GM19035 (cell line): ENCODE data around the gene C4orf50.
"Not testable (repeated sequence)": the region's sequence is repeated elsewhere in the genome, so short reads cannot be mapped to it uniquely, and the experiment has no call there.

Experiments
- ATAC-seq: cut with Tn5 transposase; IDR thresholded peaks from one replicate; pipeline ENCODE4 v1.9.1; 2021; ENCODE audit not compliant: unreplicated experiment

C4orf50 gene

DNA sequence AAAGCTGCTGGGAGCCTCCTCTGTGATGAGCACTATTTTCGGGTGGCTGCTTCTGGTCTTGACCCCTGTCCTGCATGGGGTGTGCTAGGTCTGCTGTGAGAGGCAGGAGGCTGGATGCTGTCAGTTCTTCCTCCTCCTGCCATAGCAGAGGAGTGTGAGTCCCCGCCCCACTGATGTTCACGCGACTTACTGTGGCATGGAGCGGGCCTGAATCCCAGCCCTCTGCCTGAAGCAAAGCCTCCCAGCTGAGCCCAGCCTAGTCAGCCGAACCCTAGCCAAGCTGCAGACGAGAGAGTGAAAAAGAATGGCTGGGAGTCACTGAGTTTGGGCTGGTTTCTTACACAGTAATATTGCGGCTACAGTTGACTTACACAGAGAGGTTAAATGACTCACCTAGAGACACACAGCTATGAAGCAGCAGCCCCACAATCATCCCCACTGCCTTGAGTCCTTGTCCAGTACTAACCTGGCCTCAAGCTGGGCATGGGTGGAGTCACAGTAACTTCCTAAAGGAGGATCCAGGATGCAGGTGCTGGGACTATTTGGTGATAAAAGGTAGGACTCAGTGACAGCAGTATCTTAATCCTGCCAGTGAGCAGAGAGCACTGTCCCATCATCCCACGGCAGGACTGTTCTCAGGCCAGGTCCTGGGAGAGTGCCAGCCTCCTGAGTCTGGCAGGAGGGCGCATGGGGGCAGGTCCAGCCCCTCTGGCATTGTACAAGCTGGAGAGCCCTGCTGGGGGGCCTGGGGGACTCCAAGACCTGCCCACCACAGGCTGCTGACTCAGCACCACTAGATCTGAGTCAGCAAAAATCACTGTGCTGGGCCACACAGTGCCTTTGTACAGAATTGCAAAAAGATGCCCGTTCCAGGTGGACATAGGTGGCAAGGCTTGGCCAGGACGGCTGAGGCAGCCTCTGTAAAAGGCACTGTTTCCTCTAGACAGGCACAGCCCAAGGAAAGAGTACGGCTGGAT, 65.0 kb downstream of the C4orf50 start:
- no peak for ATAC-seq

DNA sequence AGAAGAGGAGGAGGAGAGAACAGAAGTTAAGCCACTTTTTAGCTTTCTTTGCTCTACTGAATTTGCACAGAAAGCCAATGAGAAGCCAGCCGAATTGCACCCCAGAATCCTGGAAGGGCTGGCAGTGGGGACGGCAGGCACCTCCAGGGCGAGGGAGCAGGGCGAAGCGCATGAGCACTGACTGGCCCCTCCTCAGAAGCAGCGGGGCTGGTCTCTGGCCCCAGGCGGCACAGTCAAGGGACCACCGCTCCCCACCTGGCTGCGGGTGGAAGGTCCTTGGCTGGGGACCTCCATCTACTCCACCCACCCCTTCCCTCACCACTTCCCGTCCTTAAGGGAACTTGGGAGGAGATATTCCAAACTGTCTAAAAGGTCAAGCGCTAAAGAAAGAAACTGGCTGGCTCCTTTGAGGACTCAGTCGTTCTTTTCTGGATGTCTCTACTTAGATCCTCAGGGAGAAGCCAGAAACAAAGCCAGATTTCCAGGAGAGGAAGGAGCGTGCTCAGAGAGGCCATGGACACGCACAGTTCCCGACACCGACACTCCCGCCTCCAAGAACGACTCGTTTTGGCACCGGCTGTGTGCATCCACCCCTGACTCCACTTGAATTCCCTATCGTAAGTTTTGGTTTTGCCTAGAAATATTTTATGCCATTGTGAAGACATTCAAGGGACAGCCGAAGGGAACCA, 65.8 kb downstream of the C4orf50 start:
- no peak for ATAC-seq

DNA sequence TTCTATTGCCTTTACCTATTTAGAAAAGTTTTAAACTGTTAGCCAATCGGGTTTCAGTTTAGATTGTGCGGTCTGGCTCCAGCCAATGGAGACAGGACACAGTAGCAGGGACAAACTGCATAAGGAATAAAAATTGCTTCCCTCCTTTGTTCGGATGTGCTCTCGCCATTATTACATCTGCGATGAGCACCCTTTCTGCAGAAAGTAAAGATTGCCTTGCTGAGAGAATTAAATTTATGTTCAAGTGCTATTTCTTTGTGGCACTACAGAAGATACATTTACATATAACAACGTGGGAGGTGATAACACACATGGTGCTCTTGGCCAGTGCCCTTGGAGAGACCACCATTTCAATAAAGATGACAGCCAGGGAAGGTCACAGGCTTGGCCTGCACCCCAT, 71.6 kb downstream of the C4orf50 start:
- ATAC-seq = not testable (repeated sequence)

DNA sequence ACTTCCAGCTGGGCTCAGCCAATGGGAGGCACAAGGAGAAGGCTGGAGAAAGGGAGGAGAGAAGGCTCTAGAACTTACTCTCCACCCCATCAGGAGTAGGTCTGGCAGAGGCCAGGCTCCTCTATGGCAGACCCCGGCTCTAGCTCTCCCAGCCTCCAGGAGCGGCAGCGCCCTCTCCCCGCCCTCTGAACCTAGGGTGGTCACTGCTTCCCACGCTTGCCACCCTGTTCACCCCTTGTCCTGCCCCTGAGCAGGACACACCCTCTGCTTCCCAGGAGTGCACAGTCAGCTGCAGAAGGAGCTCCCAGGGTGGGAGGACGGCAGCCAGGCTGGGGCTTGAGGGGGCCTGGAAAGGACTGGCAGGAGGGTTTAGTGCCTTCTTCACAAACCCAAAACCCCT, 72.3 kb downstream of the C4orf50 start:
- no peak for ATAC-seq

DNA sequence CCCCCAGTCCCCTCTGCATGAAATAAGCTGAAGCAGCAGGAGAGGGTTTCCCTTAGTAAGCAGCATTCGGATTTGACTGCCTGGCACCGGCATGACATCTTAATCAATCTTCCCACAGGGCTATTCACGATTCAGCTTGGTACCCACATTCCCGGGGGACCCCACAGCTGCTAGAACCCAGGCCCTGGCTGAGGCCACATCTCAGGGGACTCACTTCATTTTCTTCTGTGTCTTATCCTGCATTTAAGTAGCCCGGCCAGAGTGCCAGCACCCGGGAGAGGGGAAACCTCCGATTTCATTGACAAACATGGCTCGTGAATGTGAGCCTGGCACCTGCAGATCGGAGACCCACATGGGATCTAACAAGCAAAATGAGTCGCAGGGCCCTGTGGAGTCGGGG, 73.1 kb downstream of the C4orf50 start:
- no peak for ATAC-seq

DNA sequence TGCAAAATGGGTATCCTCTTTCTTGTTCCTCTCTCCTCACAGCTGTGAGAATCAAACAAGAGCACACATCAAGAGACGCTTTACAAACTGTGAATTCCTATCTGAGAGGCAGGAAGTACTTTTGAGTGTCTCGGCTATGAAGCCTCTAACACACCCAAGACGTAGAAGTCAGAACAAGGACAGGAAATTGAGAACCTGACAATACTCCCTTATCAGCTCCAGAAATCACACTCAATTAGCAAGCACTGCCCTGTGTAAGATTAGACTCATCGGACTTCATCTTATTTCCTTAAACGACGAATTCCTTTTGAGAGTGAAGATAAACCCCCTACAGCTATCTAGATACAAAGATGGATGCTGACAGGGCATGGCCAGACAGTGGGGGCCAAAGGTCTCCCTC, 74.7 kb downstream of the C4orf50 start:
- no peak for ATAC-seq

DNA sequence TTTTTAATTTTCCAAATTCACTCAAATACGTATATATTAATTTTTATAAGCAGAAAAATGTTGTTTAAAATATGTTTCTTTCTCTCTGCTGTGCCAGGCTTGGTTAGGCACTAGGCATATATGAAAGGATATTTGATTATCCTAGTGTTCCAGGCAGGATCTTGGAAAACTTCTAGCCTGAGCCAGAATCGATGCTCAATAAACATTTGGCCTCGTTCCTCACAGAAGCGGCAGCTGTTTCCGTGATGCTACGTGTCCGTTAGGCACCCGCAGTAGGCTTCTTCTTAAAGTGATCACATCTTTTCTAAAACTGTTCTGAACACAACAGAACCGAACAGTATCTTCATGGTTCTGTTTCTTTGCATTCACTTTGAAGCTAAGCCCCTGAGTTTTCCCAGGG, 75.3 kb downstream of the C4orf50 start:
- no peak for ATAC-seq

DNA sequence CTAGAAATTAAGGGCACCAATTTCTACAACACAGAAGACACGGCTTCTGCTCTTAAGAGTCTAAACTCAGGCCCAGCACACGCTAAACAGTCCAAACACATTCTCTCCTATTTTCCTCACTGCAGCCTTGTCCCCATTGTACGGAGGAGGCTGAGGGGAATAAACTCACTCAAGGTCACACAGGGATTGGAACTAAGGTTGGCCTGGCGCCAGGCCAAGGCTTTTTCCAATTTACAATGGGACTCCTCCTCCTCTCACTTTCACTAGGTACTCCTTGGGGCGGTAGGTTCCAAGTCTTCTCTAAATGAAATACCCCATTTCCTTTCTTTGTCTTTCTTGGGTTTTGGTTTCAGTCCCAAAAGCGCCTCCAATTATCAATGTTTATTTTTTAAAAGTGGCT, 76.6 kb downstream of the C4orf50 start:
- ATAC-seq = no peak

DNA sequence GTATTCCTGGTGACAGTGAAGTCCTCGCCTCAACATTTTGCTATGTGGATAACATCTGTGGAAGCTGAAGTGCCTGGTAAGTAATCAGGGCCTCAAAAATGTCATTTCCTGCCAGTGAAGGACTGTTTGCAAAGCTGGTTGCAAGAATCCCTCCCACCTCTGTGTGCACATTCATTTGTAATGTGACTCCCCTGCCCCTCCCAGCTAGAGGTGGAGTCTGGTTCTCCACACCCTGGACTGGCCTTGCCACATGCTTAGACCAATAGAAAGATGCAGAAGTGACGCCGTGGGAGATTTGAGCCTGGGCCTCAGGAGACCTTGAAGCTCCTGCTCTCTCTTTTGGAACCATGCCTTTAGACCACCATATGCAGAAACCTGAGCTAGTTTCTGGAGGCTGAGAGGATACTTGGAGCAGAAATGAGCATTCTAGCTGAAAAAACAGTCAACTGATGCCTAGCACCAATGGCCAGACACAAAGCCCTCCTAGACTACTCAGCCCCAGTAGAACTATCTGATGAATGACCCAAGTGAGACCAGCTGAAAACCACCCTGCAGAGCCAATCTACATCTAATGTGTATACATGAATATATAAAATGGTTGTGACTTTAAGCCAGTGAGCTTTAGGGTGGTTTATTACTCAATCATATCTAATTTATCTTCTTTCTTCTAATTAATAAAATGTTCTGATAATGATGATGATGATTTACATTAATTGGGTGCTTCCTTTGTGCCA, 77.6 kb downstream of the C4orf50 start:
- no peak for ATAC-seq

DNA sequence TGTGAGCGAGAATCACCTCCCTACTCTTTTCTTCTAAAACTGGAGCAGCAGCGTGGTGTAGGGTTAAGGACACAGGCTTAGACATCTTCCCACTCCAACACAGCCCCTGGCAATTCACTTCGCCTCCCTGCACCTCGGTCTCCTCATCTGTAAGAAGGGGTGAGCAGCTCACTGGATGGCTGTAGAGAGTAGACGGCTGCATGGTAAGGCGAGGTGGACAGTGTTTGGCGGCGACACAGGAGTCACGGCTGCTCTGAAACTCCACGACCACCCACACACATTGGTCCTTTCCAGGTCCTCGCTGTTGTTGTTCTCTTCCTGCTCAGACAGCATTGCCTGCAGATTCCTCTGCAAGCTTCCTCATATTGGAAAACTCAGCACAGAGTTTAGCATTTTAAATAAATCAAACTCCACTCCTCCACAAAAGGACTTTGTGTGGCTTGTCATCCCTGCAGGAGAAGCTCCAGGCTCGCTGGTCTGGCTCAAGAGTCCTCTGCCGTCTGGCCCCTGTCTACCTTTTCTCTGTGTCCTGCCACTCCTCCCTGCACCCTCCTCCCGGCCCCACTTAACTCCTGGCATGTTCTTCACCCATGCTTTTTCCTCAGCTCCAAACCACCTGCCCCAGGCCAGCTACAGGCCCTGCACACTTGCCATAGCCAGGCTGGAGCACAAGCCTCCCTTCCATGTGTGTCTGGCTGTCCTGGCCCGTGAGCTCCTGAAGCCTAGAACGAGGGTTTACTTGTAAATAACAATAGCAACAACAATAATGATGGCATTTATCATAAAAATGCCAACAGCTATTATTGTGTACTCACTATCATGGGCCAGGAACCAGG, 84.0 kb downstream of the C4orf50 start:
- ATAC-seq = no peak

DNA sequence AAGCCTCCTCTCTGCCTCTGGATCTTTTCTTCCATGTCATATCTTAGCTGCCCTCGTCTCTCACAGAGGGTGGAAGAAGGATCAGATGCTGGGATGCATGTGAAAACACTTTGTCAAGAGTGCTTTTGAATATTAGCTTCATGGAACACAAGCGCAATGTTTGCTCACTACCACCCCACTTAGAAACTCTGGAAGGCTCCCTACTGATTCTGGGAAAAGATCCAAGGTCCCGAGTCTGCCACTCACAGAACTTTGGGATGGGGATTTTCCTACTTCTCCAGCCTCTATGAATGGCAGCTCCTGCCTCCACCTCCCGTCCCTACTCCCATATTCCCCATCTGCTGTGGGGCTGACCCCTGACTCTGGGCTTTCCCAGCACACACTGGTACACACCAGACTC, 85.1 kb downstream of the C4orf50 start:
- ATAC-seq = no peak

DNA sequence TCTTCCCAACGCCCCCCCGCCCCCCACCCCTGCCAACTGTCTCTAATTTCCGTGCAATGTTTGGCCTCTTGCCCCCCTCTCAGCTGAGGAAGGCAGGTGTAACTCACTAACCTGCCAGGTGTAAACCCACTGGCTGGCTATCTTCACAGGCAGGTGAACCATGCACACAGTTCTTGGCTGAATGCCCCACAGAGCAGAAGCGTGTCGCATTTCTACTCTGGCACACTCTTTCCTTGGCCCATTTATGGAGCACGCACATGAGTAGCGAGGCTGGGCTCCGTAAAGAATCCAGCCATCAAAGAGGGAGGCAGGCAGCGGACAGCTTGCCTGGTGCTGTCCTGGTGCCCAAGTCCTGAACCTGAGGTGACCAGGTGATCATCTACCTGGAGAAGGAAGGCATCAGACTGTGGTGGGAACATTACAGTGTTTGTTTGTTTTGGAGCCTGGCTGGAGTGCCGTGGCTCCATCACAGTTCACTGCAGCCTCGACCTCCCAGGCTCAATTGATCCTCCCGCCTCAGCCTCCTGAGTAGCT, 86.1 kb downstream of the C4orf50 start:
- no peak for ATAC-seq

DNA sequence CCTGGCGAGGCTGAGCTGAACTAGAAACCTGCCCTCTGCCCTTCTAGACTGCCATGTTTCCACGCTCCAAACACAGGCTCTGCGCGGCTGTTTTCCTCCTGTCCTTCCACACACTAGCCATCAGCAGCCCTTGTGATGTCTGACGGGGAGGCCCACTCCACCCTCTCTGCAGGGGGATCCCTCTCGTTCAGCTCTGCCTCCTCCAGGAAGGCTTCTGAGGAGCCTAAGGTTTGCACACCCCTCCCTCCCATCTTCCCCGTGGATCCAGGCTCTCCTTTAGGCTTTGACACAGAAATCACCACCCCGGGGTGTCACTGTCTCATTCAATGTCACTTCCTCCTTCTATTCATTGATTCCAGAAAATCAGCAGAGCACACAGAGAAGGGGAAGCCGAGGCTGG, 86.7 kb downstream of the C4orf50 start:
- ATAC-seq = no peak

DNA sequence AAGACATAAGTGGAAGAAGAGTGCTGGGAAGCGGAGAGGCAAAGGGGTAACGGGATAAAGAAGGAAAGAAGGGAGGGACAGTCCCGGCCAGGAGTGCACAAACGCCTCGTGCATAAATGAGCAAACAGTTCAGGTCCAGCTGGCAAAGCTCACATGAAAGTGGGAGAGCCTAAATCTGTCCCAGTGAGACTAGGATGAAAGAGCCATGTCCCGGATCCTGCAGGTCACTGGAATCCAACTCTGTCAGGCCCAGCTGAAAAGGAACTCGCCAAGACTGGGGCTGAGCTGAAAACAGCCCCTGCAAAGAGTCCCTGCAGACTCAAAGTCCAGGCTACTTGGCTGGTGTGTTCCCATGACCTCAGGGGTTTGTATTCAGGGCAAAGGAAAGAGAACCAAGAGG, 87.4 kb downstream of the C4orf50 start:
- ATAC-seq = no peak

DNA sequence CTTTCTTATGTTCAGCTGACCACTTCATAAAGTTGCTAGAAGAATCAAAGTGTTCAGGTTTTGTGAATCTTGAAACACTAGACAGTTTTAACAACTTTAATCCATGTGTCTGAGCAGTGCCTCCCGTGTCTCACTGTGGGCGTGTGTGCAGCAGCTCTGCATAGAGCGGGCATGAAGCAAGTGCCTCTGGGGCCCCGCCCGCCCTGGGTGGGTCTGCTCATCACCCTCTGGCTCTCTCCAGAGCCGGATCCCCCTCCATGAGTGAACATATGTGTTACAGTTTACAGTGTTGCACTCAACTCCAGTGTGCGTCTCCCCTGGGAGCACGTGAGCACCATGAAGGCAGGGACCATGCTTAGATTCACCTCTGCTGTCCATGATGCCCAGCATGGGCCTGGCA, 87.8 kb downstream of the C4orf50 start:
- no peak for ATAC-seq

DNA sequence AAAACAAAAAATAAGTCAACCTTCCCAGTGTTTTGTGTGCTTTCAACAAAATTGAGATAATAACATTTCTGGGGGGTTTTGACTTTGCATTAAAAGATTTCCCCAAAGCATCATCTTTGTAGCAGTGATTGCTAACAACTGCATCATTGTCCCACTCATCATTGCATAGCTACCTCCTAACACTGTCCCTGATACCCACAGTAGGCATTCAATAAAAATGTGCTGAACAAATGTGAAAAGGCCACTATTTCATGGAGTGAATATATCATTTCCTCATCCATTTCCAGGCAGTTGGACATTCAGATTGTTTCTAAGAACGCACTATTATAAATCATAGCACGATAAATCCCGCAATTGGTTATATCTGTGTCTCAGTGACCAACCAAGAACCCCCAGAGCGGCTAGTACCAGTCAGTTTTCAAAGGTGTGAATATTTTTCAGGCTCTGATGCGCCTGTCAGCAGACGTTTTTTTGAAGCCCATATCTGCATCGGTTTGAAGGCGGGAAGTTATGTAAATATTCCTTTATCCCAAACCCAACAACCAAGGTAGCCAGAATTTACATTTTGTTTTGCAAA, 89.3 kb downstream of the C4orf50 start:
- no peak for ATAC-seq

DNA sequence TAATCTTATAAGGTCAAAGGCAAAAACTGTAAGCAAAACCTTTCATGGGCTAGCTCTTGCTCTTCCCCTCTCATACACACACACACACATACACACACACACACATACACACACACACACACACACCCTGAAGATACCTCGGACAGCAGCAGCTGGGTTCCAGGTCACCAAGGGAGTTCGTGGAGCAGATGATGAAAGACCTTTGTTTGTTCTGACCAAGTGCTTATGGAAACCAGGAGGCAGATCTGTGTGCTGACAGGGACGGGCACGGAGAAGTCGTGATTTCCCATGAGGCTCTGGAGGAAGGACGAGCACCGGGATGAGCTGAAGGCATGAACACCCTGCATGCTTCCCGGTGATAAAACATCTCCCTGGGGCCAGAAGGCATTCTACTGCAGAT, 90.0 kb downstream of the C4orf50 start:
- no peak for ATAC-seq

DNA sequence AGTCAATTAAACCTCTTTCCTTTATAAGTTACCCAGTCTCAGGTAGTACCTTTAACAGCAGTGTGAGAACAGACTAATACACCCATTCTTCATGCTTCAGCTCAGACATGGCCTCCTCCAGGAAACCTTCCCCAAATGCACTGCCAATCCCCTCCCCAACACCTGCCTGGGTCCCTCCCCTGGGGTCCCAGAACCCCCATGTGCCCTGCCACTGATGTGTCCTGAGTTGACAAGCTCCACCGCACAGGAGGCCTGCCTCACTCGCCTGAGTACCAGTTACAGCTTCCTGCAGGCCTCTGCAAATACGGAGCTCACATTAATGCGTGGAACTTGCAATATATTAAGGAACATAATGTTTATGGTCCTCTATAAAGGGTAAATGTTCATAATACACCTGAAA, 90.5 kb downstream of the C4orf50 start:
- ATAC-seq = no peak

DNA sequence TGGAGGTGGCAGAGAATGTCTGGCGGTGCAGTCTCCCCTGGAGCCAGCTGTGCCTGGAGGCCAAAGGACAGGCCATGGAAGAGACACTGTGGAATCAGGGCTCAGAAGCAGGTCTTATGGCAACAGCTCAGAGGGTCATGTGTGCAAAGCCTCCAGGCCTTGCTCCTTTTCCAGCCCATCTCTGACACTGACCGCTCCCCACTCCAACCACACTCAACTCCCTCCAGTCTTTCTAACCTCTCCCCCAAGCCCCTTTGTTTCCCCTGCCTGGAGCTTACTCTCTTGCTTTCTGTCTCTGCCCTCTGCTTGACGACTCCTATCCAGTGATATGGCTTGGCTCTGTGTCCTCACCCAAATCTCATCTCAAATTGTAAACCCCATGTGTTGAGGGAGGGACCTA, 91.1 kb downstream of the C4orf50 start:
- ATAC-seq = no peak

DNA sequence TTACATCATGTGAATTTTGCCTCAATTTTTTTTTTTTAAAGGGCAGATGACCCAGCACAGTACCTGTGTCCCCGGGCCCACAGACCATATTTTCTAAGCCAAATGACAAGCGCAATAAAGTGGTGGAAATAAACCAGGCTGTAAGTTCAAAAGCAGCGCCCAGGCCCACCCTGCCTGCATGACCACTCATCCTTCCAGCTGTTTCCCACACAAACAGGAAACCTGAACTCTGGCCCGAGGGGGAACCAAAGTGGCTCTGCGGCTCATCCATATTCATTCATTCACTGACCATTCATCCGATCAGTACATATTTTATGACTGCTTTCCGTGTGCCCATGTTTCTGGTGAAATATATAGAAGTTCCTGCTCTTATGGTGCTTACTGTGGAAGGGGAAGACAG, 91.6 kb downstream of the C4orf50 start:
- ATAC-seq = no peak
